NCI-H2196 treated with DMSO at 0.1 percent for 48 hours (cell line): Measurements from ENCODE around the gene PCDHGA5.
"Not testable (repeated sequence)": the region's sequence is repeated elsewhere in the genome, so short reads cannot be mapped to it uniquely, and the experiment has no call there.

Experiments
- DNase-seq: peaks from one replicate; lab custom pipeline; 2025; ENCODE audit not compliant: unreplicated experiment; lab: John Stamatoyannopoulos, UW

The PCDHGA5 gene

DNA sequence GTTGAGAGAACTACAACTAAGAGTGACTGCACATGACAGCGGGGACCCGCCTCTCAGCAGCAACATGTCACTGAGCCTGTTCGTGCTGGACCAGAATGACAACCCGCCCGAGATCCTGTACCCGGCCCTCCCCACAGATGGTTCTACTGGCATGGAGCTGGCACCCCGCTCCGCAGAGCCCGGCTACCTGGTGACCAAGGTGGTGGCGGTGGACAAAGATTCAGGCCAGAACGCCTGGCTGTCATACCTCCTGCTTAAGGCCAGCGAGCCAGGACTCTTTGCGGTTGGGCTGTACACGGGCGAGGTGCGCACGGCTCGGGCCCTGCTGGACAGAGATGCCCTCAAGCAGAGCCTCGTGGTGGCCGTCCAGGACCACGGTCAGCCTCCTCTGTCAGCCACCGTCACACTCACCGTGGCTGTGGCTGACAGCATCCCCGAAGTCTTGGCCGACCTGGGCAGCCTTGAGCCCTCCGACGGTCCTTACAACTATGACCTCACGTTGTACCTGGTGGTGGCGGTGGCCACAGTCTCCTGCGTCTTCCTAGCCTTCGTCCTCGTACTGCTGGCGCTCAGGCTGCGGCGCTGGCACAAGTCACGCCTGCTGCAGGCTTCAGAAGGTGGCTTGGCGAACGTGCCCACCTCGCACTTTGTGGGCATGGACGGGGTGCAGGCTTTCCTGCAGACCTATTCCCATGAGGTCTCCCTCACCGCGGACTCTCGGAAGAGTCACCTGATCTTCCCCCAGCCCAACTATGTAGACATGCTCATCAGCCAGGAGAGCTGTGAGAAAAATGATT lies 20.7 kb downstream of the PCDHGA5 start:
- DNase-seq: no peak

DNA sequence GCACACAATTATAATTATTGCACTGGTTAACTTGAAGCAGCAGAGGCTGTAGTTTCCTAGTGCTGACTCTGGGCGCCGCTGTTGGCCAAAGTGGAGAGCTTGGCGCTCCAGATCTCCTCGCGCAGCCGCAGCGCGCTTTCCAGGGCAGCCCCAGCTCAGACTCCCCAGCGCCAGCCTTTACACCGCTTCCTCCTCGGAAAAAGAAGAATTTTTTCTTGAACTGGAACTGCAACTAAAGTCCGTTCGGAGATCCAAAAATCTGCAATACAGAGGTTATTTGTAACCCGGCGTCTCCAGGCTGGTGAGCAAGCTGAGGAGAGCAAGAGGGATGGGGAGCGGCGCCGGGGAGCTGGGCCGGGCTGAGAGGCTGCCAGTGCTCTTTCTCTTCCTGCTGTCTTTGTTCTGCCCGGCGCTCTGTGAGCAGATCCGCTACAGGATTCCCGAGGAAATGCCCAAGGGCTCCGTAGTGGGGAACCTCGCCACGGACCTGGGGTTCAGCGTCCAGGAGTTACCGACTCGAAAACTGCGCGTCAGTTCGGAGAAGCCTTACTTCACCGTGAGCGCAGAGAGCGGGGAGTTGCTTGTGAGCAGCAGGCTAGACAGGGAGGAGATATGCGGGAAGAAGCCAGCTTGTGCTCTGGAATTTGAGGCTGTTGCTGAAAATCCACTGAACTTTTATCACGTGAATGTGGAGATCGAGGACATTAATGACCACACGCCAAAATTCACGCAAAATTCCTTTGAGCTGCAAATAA lies 23.8 kb downstream of the PCDHGA5 start, which contains the start of gene PCDHGB4:
PCDHGB4 (plus strand) TSS at position 142 of the 755 bp plus-strand sequence; CDS start at position 329, 187 bp downstream.
- DNase-seq: not testable (repeated sequence)

DNA sequence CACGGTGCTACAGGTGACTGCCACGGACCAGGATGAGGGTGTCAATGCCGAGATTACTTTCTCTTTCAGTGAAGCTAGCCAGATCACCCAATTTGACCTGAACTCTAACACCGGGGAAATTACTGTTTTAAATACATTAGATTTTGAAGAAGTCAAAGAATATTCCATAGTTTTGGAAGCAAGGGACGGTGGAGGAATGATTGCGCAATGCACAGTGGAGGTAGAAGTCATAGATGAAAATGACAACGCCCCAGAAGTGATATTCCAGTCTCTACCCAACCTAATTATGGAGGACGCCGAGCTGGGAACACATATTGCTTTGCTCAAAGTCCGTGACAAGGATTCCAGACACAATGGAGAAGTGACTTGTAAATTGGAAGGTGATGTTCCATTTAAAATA lies 24.7 kb downstream of the PCDHGA5 start:
- DNase-seq: no peak

GRCh38 chr5:141389153-141390042 lies 25.4 kb downstream of the PCDHGA5 start:
- DNase-seq: no peak

- DNase-seq: no peak
Observed at GRCh38 chr5:141392429-141393198, 28.7 kb downstream of the PCDHGA5 start, which contains the start of gene PCDHGA8. Gene PCDHGA8, plus strand, starts transcription at chr5:141392633. Its CDS starts 181 bp downstream, at chr5:141392814.

- DNase-seq: no peak
Observed at GRCh38 chr5:141393267-141393666, 29.3 kb downstream of the PCDHGA5 start.

DNA sequence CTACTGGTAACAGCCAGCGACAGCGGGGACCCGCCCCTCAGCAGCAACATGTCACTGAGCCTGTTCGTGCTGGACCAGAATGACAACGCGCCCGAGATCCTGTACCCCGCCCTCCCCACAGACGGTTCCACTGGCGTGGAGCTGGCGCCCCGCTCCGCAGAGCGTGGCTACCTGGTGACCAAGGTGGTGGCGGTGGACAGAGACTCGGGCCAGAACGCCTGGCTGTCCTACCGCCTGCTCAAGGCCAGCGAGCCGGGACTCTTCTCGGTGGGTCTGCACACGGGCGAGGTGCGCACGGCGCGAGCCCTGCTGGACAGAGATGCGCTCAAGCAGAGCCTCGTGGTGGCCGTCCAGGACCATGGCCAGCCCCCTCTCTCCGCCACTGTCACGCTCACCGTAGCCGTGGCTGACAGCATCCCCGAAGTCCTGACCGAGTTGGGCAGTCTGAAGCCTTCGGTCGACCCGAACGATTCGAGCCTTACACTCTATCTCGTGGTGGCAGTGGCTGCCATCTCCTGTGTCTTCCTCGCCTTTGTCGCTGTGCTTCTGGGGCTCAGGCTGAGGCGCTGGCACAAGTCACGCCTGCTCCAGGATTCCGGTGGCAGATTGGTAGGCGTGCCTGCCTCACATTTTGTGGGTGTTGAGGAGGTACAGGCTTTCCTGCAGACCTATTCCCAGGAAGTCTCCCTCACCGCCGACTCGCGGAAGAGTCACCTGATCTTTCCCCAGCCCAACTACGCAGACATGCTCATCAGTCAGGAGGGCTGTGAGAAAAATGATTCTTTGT lies 30.6 kb downstream of the PCDHGA5 start:
- not testable (repeated sequence) for DNase-seq

DNA sequence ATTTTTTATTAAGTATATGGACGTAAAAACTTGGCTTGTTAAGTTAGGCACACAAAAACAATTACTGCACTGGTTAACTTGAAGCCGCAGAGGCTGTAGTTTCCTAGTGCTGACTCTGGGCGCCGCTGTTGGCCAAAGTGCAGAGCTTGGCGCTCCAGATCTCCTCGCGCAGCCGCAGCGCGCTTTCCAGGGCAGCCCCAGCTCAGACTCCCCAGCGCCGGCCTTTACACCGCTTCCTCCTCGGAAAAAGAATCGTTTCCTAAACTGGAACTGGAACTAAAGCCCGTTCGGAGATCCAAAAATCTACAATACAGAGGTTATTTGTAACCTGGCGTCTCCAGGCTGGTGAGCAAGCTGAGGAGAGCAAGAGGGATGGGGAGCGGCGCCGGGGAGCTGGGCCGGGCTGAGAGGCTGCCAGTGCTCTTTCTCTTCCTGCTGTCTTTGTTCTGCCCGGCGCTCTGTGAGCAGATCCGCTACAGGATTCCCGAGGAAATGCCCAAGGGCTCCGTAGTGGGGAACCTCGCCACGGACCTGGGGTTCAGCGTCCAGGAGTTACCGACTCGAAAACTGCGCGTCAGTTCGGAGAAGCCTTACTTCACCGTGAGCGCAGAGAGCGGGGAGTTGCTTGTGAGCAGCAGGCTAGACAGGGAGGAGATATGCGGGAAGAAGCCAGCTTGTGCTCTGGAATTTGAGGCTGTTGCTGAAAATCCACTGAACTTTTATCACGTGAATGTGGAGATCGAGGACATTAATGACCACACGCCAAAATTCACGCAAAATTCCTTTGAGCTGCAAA lies 34.0 kb downstream of the PCDHGA5 start, which contains the start of gene PCDHGB5:
PCDHGB5 (plus strand) TSS at position 192 of the 796 bp plus-strand sequence; CDS start at position 373, 181 bp downstream.
- not testable (repeated sequence) for DNase-seq

DNA sequence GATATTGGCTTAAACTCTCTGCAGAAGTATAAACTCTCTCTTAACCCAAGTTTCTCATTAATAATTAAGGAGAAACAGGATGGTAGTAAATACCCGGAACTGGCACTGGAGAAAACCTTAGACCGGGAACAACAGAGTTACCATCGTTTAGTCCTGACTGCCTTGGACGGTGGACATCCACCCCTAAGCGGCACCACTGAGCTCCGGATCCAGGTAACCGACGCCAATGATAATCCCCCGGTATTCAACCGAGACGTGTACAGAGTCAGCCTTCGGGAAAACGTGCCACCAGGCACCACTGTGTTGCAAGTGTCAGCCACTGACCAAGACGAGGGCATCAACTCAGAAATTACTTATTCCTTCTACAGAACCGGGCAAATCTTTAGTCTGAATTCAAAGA lies 34.6 kb downstream of the PCDHGA5 start:
- DNase-seq: no peak

DNA sequence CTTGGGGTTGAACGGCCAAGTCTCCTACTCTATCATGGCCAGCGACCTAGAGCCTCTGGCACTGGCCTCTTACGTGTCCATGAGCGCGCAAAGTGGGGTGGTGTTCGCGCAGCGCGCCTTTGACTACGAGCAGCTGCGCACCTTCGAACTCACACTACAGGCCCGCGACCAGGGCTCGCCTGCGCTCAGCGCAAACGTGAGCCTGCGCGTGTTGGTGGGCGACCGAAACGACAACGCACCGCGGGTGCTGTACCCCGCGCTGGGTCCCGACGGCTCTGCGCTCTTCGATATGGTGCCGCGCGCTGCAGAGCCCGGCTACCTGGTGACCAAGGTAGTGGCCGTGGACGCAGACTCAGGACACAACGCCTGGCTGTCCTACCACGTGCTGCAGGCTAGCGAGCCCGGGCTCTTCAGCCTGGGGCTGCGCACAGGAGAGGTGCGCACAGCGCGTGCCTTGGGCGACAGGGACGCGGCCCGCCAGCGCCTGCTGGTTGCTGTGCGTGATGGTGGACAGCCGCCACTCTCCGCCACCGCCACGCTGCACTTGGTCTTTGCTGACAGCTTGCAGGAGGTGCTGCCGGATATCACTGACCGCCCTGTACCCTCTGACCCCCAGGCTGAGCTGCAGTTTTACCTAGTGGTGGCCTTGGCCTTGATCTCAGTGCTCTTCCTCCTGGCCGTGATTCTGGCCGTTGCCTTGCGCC lies 35.7 kb downstream of the PCDHGA5 start:
- DNase-seq: no peak

DNA sequence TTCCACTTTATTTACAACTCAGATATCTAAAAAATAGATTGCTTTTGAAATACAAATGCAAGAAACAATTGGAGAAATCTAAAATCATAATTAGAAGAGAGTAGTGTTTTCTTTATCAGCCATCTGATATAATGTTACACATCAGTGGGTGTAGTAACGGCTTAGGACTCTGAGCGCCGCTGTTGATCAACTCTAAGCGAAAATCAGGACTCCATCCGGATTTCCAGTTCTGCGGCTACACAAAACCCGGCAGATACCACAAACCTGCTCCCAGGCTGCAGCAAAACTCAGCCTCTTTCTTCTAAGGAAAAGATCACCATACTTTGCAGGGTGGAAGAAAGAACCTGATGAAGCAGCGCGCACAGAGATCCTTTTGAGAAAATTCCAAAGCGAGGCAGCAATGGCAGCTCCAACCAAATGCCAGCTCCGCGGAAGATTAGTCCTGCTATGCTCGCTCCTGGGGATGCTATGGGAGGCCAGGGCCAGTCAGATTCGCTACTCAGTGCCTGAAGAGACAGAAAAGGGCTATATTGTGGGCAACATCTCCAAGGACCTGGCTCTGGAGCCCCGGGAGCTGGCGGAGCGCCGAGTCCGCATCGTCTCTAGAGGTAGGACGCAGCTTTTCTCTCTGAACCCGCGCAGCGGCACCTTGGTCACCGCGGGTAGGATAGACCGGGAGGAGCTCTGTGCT lies 38.7 kb downstream of the PCDHGA5 start, which contains the start of gene PCDHGA9:
PCDHGA9 (plus strand) TSS at position 226 of the 691 bp plus-strand sequence; CDS start at position 401, 175 bp downstream.
- no peak for DNase-seq

DNA sequence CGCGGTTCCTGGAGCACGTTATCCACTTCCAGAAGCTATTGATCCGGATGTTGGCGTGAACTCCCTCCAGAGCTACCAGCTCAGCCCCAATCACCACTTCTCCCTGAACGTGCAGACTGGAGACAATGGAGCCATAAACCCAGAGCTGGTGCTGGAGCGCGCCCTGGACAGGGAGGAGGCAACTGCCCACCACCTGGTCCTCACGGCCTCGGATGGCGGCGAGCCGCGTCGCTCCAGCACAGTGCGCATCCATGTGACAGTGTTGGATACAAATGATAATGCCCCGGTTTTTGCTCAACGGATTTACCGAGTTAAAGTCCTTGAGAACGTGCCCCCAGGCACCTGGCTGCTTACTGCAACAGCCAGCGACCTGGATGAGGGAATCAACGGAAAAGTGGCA lies 39.4 kb downstream of the PCDHGA5 start:
- no peak for DNase-seq

DNA sequence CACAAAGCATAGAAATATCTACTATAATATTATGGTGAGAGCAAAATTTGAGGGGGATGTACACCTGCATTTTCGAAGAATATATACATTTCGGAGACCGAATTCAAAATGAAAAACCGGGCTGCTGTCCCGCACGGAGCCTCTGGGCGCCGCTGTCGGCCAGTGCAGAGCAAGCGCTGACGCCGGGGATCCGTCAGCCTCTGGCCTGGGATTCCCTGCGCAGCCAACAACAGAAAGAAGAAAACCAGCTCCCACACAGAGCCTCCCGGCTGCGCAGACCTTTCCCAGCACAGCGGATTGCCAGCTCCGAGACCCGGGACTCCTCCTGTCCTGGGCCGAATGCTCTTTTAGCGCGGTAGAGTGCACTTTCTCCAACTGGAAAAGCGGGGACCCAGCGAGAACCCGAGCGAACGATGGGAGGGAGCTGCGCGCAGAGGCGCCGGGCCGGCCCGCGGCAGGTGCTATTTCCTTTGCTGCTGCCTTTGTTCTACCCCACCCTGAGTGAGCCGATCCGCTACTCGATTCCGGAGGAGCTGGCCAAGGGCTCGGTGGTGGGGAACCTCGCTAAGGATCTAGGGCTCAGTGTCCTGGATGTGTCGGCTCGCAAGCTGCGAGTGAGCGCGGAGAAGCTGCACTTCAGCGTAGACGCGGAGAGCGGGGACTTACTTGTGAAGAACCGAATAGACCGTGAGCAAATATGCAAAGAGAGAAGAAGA lies 44.0 kb downstream of the PCDHGA5 start, which contains the start of gene PCDHGB6:
PCDHGB6 (plus strand) TSS at position 232 of the 716 bp plus-strand sequence; CDS start at position 414, 182 bp downstream.
- peak; percentile 70 for DNase-seq

GRCh38 chr5:141409598-141410306 lies 45.8 kb downstream of the PCDHGA5 start:
- no peak for DNase-seq

DNA sequence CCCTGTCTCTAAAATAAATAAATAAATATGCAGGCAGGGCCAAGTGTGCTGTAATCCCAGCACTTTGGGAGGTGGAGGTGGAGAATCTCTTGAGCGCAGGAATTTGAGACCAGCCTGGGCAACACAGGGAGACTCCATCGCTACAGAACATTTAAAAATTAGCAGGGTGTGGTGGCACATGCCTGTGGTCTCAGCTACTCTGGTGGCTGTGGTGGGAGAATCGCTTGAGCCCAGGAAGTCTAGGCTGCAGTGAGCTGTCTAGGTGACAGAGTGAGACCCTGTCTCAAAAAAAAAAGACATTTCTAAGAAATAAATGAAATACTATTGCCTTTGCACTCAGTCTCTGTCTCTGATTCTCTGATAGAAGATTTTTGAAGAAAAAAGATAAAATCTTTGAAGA lies 47.6 kb downstream of the PCDHGA5 start:
- no peak for DNase-seq
